Gastroesophageal sphincter (tissue), 4 donors: ENCODE measurements around the gene PABPN1. TPM values are rescaled to one million over a fixed set of nuclear protein-coding genes. Genes with fewer than 3 reads are reported as not detected.

Experiments used
- ATAC-seq: fragments of 150-250 bp; one replicate; pipeline ENCODE4 v1.9.1; 2016; ENCODE audit warnings: mild to moderate bottlenecking, moderate library complexity
- H3K27ac ChIP-seq, 4 donors: fragments of 200-600 bp; sonication (generic) in 3 of 4; 1 replicate in 3 of 4; 2 replicates in 1 of 4; pipeline ENCODE4 v1.5.1; 2016 to 2019
- H3K27me3 ChIP-seq: fragments of 200-600 bp; sonication (generic); one replicate; pipeline ENCODE4 v1.5.1; 2019
- H3K36me3 ChIP-seq, 2 donors: fragments of 200-600 bp; sonication (generic); one replicate each; pipeline ENCODE4 v1.5.1; 2019; ENCODE audit warnings: control low read depth in 1 of 2
- H3K4me1 ChIP-seq, 3 donors: fragments of 200-600 bp; sonication (generic); 1 replicate in 2 of 3; 2 replicates in 1 of 3; pipeline ENCODE4 v1.5.1; 2016 to 2019; ENCODE audit warnings: control low read depth in 2 of 3
- H3K4me3 ChIP-seq, 2 donors: fragments of 200-600 bp; sonication (generic); one replicate each; pipeline ENCODE4 v1.5.1; 2019; ENCODE audit warnings: mild to moderate bottlenecking in 1 of 2, moderate library complexity in 1 of 2
- H3K9me3 ChIP-seq, 3 donors: fragments of 200-600 bp; sonication (generic); one replicate each; pipeline ENCODE4 v1.5.1; 2017 to 2019; ENCODE audit warnings: control low read depth in 2 of 3
- EP300 ChIP-seq: sonication (generic); formaldehyde crosslinking; IDR thresholded peaks from one replicate; pipeline ENCODE4 v1.6.1; 2017; ENCODE audit warnings: antibody characterized with exemption, mild to moderate bottlenecking
- POLR2A ChIP-seq, 2 donors: fragments of 450-650 bp; IDR thresholded peaks; one replicate each; pipeline ENCODE4 v1.6.1; 2017; ENCODE audit warnings: antibody characterized with exemption in 2 of 2, mild to moderate bottlenecking in 2 of 2, moderate library complexity in 1 of 2
- POLR2AphosphoS5 ChIP-seq: sonication (generic); formaldehyde crosslinking; IDR thresholded peaks from one replicate; pipeline ENCODE4 v1.6.1; 2017; ENCODE audit warnings: antibody characterized with exemption
- WGBS, 2 donors: methylation state at CpG; one replicate each; pipeline ENCODE4 v1.1.5; 2018; ENCODE audit warnings: low coverage in 1 of 2; 5-methylcytosine and 5-hydroxymethylcytosine counted together
- total RNA-seq, 4 donors: library from RNA; depleted of rRNA; stranded (reverse); fragments of >200 nt; gene quantifications; one replicate each; pipeline ENCODE4 v1.1.0, GENCODE V29; 2016
- TF ChIP-seq, protein P1 (sequence below), 4 experiments: fragments of 200-600 bp in 2 of 4; fragments of 450-650 bp in 2 of 4; sonication (generic) in 1 of 4; IDR thresholded peaks; one replicate each; pipeline ENCODE4 v1.5.1; 2017 to 2019; ENCODE audit warnings: antibody characterized with exemption in 4 of 4, mild to moderate bottlenecking in 2 of 4, moderate library complexity in 2 of 4

The PABPN1 gene
- total RNA-seq, 4 donors from 2014 or later = 56.3 to 59.8 (median 57.5) TPM

DNA sequence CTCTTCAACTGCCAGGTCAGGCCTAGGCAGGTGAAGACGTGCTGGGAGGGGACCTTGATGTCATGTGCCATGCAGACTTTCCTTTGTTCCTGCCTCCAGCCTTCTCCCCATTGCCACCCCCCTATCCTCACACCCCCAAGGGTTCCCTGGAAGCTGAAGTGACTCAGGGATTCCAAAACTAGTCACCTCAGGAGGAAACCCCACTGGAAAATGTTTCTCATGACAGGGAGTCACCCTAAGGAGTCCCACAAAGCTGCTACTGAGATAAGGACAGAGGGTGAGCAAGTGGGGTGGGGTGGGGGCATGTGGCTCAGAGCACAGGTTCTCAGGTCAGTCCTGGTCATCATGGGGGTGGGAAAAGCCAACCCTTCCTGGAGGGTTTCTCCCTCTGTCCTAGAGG lies 49.0 kb downstream of the PABPN1 start:
- 60% methylated on average over 1 of the region's 1 CpG; no CpG with 5 or more reads in 1 of the 2 donors for WGBS, 2 donors
- no peak for ATAC-seq
- no peak overlapping the region for H3K4me3 ChIP-seq
- peaks cover 0 to 22% (median 5%) of the 10 kb centered on the region in 3 donors for H3K4me1 ChIP-seq
- no peaks in the 10 kb centered on the region for H3K9me3 ChIP-seq
- no peak overlapping the region for H3K27ac ChIP-seq
- peaks cover 1% of the 10 kb centered on the region for H3K27me3 ChIP-seq
- no peak for TF ChIP-seq POLR2AphosphoS5
- no peak for TF ChIP-seq EP300
- TF ChIP-seq, protein P1, sequence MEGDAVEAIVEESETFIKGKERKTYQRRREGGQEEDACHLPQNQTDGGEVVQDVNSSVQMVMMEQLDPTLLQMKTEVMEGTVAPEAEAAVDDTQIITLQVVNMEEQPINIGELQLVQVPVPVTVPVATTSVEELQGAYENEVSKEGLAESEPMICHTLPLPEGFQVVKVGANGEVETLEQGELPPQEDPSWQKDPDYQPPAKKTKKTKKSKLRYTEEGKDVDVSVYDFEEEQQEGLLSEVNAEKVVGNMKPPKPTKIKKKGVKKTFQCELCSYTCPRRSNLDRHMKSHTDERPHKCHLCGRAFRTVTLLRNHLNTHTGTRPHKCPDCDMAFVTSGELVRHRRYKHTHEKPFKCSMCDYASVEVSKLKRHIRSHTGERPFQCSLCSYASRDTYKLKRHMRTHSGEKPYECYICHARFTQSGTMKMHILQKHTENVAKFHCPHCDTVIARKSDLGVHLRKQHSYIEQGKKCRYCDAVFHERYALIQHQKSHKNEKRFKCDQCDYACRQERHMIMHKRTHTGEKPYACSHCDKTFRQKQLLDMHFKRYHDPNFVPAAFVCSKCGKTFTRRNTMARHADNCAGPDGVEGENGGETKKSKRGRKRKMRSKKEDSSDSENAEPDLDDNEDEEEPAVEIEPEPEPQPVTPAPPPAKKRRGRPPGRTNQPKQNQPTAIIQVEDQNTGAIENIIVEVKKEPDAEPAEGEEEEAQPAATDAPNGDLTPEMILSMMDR (IDR thresholded peaks at IDR 0.05) = no peak
- no peak for TF ChIP-seq POLR2A (IDR thresholded peaks at IDR 0.05)
- no peaks in the 10 kb centered on the region for H3K36me3 ChIP-seq

DNA sequence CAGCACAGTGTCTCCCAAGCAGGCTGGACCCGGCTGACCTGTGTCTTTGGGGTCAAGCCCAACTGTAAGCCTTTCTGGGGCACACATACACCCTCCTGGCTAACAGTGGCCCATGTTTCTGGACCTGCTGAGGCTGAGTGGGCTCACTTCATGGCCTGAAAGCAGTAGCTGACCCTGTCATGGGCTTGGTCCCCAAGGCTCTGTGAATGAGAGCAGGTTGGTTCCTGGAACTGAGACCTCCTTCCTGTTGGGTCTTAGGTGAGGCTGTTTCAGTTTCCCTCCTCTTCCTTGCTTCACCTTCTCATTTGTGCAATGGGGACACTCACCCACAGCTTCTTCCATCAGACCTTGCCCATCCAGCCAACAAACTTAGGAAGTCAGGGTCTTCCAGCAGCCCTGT lies 50.6 kb downstream of the PABPN1 start:
- no peaks in the 10 kb centered on the region for H3K36me3 ChIP-seq
- TF ChIP-seq POLR2AphosphoS5 = no peak
- TF ChIP-seq, protein P1 (IDR thresholded peaks at IDR 0.05) = no peak
- no peak for TF ChIP-seq POLR2A (IDR thresholded peaks at IDR 0.05)
- no peak for TF ChIP-seq EP300
- no peak for ATAC-seq
- H3K27ac ChIP-seq = no peak overlapping the region
- peaks cover 0 to 6% (median 0%) of the 10 kb centered on the region in 3 donors for H3K4me1 ChIP-seq
- H3K27me3 ChIP-seq = no peaks in the 10 kb centered on the region
- no CpG with 5 or more reads among the region's 1 CpG for WGBS, 2 donors
- no peaks in the 10 kb centered on the region for H3K9me3 ChIP-seq
- no peak overlapping the region for H3K4me3 ChIP-seq

DNA sequence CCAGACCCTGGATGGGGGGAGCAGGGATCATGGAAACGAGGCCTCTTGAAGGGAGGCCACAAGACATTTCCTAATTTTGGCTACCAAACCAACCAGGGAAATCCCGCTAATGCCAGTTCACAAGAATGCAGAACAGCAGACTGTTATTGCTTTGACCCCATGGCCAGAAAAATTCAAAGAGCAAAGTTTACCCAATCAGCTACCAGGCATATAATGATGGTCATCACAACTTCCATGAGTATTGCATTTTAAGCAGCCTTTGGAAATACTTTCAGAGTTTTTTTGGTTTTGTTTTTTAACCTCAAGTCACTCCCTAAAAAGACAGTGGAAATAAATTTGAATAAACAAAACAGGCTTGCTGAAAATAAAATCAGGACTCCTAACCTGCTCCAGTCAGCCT lies 51.3 kb downstream of the PABPN1 start, which contains the start of gene IL25:
IL25 (plus strand) TSS at position 301 of the 400 bp plus-strand sequence.
- WGBS, 2 donors = 63 to 100% methylated on average over 1 to 2 of the region's 2 CpGs
- H3K9me3 ChIP-seq = no peaks in the 10 kb centered on the region
- no peaks in the 10 kb centered on the region for H3K36me3 ChIP-seq
- H3K27me3 ChIP-seq = no peaks in the 10 kb centered on the region
- no peak for ATAC-seq
- no peak within 1 kb of the TSS for H3K4me3 ChIP-seq
- no peak within 1 kb of the TSS for H3K27ac ChIP-seq
- TF ChIP-seq POLR2A (IDR thresholded peaks at IDR 0.05) (no peak), POLR2AphosphoS5 (no peak), EP300 (no peak)
- TF ChIP-seq, protein P1 (IDR thresholded peaks at IDR 0.05) = no peak
- H3K4me1 ChIP-seq = no peaks in the 10 kb centered on the region

DNA sequence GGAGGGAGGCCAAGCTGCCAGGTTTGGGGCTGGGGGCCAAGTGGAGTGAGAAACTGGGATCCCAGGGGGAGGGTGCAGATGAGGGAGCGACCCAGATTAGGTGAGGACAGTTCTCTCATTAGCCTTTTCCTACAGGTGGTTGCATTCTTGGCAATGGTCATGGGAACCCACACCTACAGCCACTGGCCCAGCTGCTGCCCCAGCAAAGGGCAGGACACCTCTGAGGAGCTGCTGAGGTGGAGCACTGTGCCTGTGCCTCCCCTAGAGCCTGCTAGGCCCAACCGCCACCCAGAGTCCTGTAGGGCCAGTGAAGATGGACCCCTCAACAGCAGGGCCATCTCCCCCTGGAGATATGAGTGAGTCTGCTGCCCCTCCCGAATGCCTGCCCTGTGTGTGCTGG lies 51.8 kb downstream of the PABPN1 start:
- ATAC-seq = no peak
- WGBS, 2 donors = 83 to 100% methylated on average over 1 of the region's 3 CpGs
- H3K4me3 ChIP-seq = no peak overlapping the region

More for the DNA sequence above, 51.8 kb downstream of the PABPN1 start:
- TF ChIP-seq POLR2AphosphoS5 (no peak), EP300 (no peak), POLR2A (IDR thresholded peaks at IDR 0.05) (no peak)
- TF ChIP-seq, protein P1 (IDR thresholded peaks at IDR 0.05) = no peak
- no peaks in the 10 kb centered on the region for H3K4me1 ChIP-seq
- no peaks in the 10 kb centered on the region for H3K36me3 ChIP-seq
- H3K9me3 ChIP-seq = no peaks in the 10 kb centered on the region
- H3K27ac ChIP-seq = no peak overlapping the region
- no peaks in the 10 kb centered on the region for H3K27me3 ChIP-seq

Other genes starting within 250 kb of the PABPN1 start
- 100 to 1,000 TPM in 1 of 4 donors, 10 to 100 TPM in 3; 55.7 to 121 (median 91.8) TPM for gene ACIN1, start 226.3 kb upstream of the PABPN1 start, total RNA-seq
- 10 to 100 TPM; 31.3 to 38.2 (median 33.4) TPM for gene C14orf119, start 226.0 kb upstream of the PABPN1 start, total RNA-seq
- gene CIROP, start 216.5 kb upstream of the PABPN1 start, total RNA-seq = under 1 TPM in 2 of 4 donors, not detected in 2; 0.13 to 0.31 TPM
- not detected for gene CEBPE, start 202.2 kb upstream of the PABPN1 start, total RNA-seq
- 10 to 100 TPM; 21.6 to 56.7 (median 32.2) TPM for gene SLC7A8, start 137.8 kb upstream of the PABPN1 start, total RNA-seq
- not detected for gene RNF212B, start 83.5 kb upstream of the PABPN1 start, total RNA-seq
- gene HOMEZ, start 35.3 kb upstream of the PABPN1 start, total RNA-seq = 10 to 100 TPM in 2 of 4 donors, 1 to 10 TPM in 2; 7.5 to 11.3 (median 9.4) TPM
- 10 to 100 TPM in 1 of 4 donors, 1 to 10 TPM in 3; 4.4 to 14.0 (median 7.2) TPM for gene PPP1R3E, start 18.6 kb upstream of the PABPN1 start, total RNA-seq
- 100 to 1,000 TPM in 3 of 4 donors, 10 to 100 TPM in 1; 99.1 to 157 (median 117) TPM for gene BCL2L2, start 14.6 kb upstream of the PABPN1 start, total RNA-seq
- 10 to 100 TPM; 22.7 to 36.4 (median 30.4) TPM for gene SLC22A17, start 31.4 kb downstream of the PABPN1 start, total RNA-seq
- gene EFS, start 43.7 kb downstream of the PABPN1 start, total RNA-seq = 10 to 100 TPM; 10.6 to 22.6 (median 14.6) TPM
- not detected for gene IL25, start 51.4 kb downstream of the PABPN1 start, total RNA-seq
- 1 to 10 TPM in 2 of 4 donors, under 1 TPM in 1, not detected in 1; 0.81 to 2.3 (median 1.2) TPM for gene CMTM5, start 55.6 kb downstream of the PABPN1 start, total RNA-seq
- gene MYH6, start 86.8 kb downstream of the PABPN1 start, total RNA-seq = not detected
- gene MYH7, start 114.2 kb downstream of the PABPN1 start, total RNA-seq = not detected
- gene NGDN, start 148.2 kb downstream of the PABPN1 start, total RNA-seq = 10 to 100 TPM; 22.0 to 47.1 (median 38.1) TPM
- gene ZFHX2, start 230.3 kb downstream of the PABPN1 start, total RNA-seq = 1 to 10 TPM in 2 of 4 donors, under 1 TPM in 2; 0.13 to 2.5 (median 1.2) TPM
- gene THTPA, start 234.8 kb downstream of the PABPN1 start, total RNA-seq = 10 to 100 TPM; 17.7 to 28.8 (median 21.3) TPM
- gene AP1G2, start 246.3 kb downstream of the PABPN1 start, total RNA-seq = 10 to 100 TPM in 3 of 4 donors, 1 to 10 TPM in 1; 7.2 to 43.1 (median 21.9) TPM